ENCODE data around the gene CHCHD3. TPM values are rescaled to one million over a fixed set of nuclear protein-coding genes. Genes with fewer than 3 reads are reported as not detected.

Gene CHCHD3
- total RNA-seq, 1 donor from 2014 or later = 50.6 TPM

- Histone ChIP-seq H3K36me3 (no peaks in the 10 kb centered on the region), H3K9me3 (no peaks in the 10 kb centered on the region), H3K4me1 (no peaks in the 10 kb centered on the region), H3K4me3 (no peak overlapping the region), H3K27me3 (no peaks in the 10 kb centered on the region), H3K27ac (no peak overlapping the region)
- no peak for TF ChIP-seq POLR2A (IDR thresholded peaks at IDR 0.05)
- TF ChIP-seq POLR2AphosphoS5 (IDR thresholded peaks at IDR 0.05; ENCODE audit: insufficient read depth in 1 of 2, low read depth in 1 of 2) = no peak
- TF ChIP-seq CTCF (IDR thresholded peaks at IDR 0.05) = no peak
- intact Hi-C loops (cut with DNase I) = no loop called here
- DNase-seq (ENCODE audit: extremely low spot score in 2 of 2) = no peak
Measured at GRCh38 chr7:132943645-132944044, 138.2 kb downstream of the CHCHD3 start.

- DNase-seq (ENCODE audit: extremely low spot score in 2 of 2) = no peak
Measured at GRCh38 chr7:132942701-132943100, 139.2 kb downstream of the CHCHD3 start.

GRCh38 chr7:132941905-132942304 is 140.0 kb downstream of the CHCHD3 start:
- no peak for DNase-seq (ENCODE audit: extremely low spot score in 2 of 2)
- Histone ChIP-seq H3K4me3 (no peak overlapping the region), H3K27me3 (no peaks in the 10 kb centered on the region), H3K36me3 (no peaks in the 10 kb centered on the region), H3K27ac (no peak overlapping the region), H3K4me1 (no peaks in the 10 kb centered on the region), H3K9me3 (no peaks in the 10 kb centered on the region)
- no peak for TF ChIP-seq POLR2A (IDR thresholded peaks at IDR 0.05)
- no peak for TF ChIP-seq POLR2AphosphoS5 (IDR thresholded peaks at IDR 0.05; ENCODE audit: insufficient read depth in 1 of 2, low read depth in 1 of 2)
- no peak for TF ChIP-seq CTCF (IDR thresholded peaks at IDR 0.05)
- intact Hi-C loops (cut with DNase I) = no loop called here

More at GRCh38 chr7:132942701-132943100, 139.2 kb downstream of the CHCHD3 start:
- Histone ChIP-seq H3K9me3 (no peaks in the 10 kb centered on the region), H3K27me3 (no peaks in the 10 kb centered on the region), H3K4me3 (no peak overlapping the region), H3K27ac (no peak overlapping the region), H3K4me1 (no peaks in the 10 kb centered on the region), H3K36me3 (no peaks in the 10 kb centered on the region)
- TF ChIP-seq POLR2A (IDR thresholded peaks at IDR 0.05) (no peak), POLR2AphosphoS5 (IDR thresholded peaks at IDR 0.05; ENCODE audit: insufficient read depth in 1 of 2, low read depth in 1 of 2) (no peak), CTCF (IDR thresholded peaks at IDR 0.05) (no peak)
- intact Hi-C loops (cut with DNase I) = no loop called here

GRCh38 chr7:132941428-132941827 is 140.5 kb downstream of the CHCHD3 start:
- Histone ChIP-seq H3K27me3 (no peaks in the 10 kb centered on the region), H3K9me3 (no peaks in the 10 kb centered on the region), H3K36me3 (no peaks in the 10 kb centered on the region), H3K27ac (no peak overlapping the region), H3K4me3 (no peak overlapping the region), H3K4me1 (no peaks in the 10 kb centered on the region)
- intact Hi-C loops (cut with DNase I) = no loop called here
- no peak for DNase-seq (ENCODE audit: extremely low spot score in 2 of 2)
- TF ChIP-seq POLR2AphosphoS5 (IDR thresholded peaks at IDR 0.05; ENCODE audit: insufficient read depth in 1 of 2, low read depth in 1 of 2) (no peak), POLR2A (IDR thresholded peaks at IDR 0.05) (no peak)

- H3K27ac ChIP-seq = no peak overlapping the region
- H3K4me1 ChIP-seq = no peaks in the 10 kb centered on the region
- intact Hi-C loops (cut with DNase I) = no loop called here
- no peaks in the 10 kb centered on the region for H3K27me3 ChIP-seq
- H3K4me3 ChIP-seq = no peak overlapping the region
- no peak for TF ChIP-seq POLR2AphosphoS5 (IDR thresholded peaks at IDR 0.05; ENCODE audit: insufficient read depth in 1 of 2, low read depth in 1 of 2)
- TF ChIP-seq CTCF (IDR thresholded peaks at IDR 0.05) = no peak
- no peak for TF ChIP-seq POLR2A (IDR thresholded peaks at IDR 0.05)
- H3K9me3 ChIP-seq = no peaks in the 10 kb centered on the region
- H3K36me3 ChIP-seq = no peaks in the 10 kb centered on the region
- no peak for DNase-seq (ENCODE audit: extremely low spot score in 2 of 2)
Measured at GRCh38 chr7:132940084-132940483, 141.8 kb downstream of the CHCHD3 start.

Data from vagina (tissue), 2 donors.